Stimulated activated CD8-positive, alpha-beta memory T cell treated with anti-CD3 and anti-CD28 coated beads, Interleukin-4, amount 100 ng/mL, for 4 hours (primary cell): ENCODE measurements around the gene C16orf89.
A peak's percentile ranks its signal among the peaks of the same experiment; 100 is the strongest.
"Not testable (repeated sequence)": the region's sequence is repeated elsewhere in the genome, so short reads cannot be mapped to it uniquely, and the experiment has no call there.

Source experiments
- DNase-seq, 2 donors: peaks; one replicate each; pipeline ENCODE4 v3.0.0-alpha.2; 2020; ENCODE audit warnings: low read depth in 2 of 2, low spot score in 1 of 2

C16orf89 gene

GRCh38 chr16:5062051-5062450, 3.7 kb downstream of the C16orf89 start:
- DNase-seq, result no peak

DNA sequence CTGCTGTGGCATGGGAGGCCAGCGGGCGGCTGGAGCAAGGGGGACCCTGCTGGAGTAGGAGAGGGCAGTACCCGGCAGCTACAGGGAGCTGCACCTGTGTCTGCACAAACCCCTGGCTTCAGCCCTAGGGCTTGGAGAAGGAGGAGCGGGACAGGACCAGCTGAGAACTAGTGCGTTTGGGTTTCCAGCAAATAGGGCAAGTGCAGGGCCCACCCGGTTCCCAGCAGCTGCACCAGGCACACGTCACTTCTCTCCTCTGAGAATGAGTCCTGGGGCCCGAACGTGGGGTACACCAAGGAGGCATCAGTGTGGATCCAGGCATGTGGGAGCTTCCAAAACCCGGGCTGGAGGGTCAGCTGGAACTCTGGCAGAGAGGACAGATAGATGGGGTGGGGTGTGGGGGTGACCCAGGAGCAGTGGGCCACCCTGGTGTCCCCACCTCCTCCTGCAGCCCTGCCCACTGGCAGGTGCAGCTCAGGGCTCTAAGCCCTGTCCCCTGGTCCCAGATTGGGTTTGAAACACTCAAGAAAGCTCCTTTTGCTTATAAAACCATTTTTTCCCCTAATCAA, 5.6 kb downstream of the C16orf89 start:
- no peak for DNase-seq

GRCh38 chr16:5059386-5060072, 6.2 kb downstream of the C16orf89 start:
- no peak for DNase-seq

GRCh38 chr16:5058476-5058875, 7.3 kb downstream of the C16orf89 start:
- no peak for DNase-seq

DNA sequence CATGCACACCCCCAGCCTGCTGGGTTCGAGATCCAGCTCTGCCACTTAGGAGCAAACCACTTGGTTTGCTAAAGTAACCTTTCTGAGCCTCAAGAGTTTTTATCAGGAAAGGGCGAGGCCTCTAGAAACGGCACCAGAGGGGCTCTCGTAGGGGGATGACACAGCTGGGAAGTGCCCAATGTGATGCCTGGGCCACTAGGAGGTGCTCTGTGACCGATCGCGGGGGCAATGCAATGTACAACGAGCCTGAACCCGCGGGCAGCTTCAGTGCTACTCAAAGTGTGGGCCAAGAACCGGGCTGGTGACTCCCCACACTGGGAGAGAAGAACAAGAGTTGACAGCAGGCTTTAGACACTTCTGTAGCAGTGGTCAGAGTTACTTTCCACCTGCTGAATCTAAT, 9.4 kb downstream of the C16orf89 start:
- peak in 1 of 2 donors; percentile 11 for DNase-seq

GRCh38 chr16:5054876-5055865, 10.6 kb downstream of the C16orf89 start:
- no peak for DNase-seq

DNA sequence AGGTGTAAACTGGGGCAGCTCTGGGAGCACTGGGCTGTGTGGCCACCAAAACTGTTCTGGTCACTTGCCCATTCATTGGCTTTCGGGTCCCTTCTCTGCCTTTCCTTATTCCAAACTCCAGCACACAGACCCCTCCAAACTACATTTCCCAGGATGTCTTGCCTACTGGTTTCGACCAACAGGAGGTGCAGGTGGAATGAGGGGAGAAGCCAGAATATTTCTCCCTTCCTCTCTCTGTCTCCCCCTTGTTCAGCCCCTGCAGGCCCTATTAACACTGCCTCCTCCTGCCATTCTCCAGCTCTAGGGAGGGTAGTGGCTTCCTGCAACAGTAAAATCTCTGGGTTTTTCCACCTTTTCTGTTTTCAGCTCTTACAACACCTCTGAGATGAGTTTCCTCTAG, 18.8 kb downstream of the C16orf89 start:
- no peak for DNase-seq

GRCh38 chr16:5045499-5046115, 20.1 kb downstream of the C16orf89 start:
- DNase-seq, result no peak

DNA sequence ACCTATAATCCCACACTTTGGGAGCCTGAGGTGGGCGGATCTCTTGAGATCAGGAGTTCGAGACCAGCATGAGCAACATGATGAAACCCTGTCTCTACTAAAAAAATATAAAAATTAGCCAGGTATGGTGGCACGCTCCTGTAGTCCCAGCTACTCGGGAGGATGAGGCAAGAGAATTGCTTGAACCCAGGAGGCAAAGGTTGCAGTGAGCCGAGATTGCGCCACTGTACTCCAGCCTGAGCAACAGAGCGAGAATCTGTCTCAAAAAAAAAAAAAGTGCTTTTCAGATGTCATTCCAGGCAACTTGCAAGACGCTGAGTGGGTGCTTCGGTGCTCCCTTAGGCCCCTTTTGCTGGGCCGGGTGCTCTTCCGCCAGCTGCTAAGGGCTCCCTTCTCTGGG, 21.2 kb downstream of the C16orf89 start:
- DNase-seq, result not testable (repeated sequence)

GRCh38 chr16:5044011-5044540, 21.7 kb downstream of the C16orf89 start:
- no peak for DNase-seq

DNA sequence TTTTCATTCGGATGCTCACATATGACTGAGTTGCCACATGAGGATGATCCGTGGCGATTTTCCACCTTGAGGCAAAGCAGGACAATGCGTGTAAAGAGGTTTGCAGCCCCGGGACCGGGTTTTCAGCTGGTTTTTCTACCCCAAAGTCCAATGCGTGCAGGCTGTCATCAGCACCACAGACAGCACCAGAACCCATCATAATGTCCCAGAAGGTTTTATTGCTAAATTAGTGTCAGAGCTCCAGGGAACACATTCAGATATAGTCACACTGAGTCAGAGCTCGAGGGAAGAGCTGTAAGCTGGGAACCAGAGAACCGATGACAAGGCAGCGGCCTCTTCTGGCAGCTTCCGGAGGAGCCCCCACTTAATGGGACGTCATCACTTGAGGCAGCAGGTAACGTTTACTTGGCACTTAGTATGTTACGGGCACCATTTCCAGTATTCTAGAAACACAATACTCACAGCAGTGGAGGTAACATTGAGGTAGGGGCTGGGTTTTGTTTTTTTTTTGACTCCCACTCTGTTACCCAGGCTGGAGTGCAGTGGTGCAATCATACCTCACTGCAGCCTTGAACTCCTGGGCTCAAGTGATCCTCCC, 23.1 kb downstream of the C16orf89 start:
- DNase-seq, result no peak

DNA sequence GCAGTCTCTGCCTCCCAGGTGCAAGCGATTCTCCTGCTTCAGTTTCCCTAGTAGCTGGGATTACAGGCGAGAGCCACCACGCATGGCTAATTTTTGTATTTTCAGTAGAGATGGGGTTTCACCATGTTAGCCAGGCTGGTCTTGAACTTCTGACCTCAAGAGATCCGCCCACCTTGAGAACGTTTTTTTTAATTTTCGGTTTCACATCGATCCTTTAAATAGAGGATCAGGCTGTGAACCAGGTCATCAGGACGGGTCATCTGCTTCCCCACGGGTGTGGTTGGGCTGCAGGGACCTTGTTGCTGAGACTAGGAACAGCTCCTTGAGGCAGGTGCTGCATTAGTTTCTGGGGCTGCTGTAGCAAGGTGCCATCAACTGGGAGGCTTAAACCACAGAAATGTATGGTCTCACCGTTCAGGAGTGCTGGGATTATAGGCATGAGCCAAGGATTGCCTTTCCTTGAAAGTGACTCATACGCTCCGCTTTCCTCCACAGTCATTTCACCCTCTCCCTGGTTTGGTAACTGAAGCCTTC, 24.1 kb downstream of the C16orf89 start:
- no peak for DNase-seq

- no peak for DNase-seq
Observed at GRCh38 chr16:5040451-5040850, 25.3 kb downstream of the C16orf89 start.

DNA sequence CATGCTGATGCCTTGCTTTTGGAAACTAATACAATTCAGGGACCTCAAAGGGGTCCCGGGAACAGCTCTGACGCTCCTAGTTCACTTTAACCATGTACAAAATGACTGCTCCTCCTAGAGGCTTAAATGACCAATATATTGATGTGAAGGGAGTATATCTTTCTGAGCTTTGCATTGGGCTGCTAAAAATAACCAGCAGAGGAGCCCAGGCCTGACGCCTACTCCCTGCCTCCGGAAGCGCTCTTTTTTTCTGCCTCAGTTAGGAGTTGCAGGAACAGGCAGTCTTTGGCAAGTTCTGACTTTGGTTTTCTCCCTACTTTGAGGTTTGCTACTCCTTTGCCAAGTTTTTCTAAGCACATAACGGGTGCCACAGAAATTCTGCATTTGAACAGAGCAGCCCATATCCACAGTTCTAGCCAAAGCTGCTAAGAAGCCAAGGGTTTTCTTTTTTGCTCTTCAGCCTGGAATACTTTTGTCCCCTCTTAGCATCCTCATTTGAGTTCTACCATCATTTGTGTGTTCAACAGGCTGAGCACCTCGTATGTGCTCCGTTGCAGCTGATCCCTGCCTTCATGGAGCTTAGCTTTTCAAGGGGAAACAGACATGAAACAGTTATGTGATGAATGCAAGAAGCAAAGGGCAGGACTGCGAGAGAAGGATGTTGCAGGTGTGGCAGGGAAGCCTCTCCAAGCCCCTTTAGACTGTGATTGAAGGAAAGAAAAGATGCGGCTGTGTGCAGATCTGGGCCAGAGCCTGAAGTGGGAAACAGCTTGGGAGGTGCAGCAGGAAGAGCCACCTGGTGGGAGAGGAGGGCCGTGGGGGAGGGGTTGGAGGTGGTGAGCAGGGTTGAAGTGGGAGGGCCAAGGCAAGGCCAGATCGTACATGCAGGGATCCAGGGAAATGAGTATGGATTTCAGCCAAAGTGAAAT, 29.3 kb downstream of the C16orf89 start:
- DNase-seq, result no peak

GRCh38 chr16:5035909-5036227, 29.9 kb downstream of the C16orf89 start:
- DNase-seq, result no peak

DNA sequence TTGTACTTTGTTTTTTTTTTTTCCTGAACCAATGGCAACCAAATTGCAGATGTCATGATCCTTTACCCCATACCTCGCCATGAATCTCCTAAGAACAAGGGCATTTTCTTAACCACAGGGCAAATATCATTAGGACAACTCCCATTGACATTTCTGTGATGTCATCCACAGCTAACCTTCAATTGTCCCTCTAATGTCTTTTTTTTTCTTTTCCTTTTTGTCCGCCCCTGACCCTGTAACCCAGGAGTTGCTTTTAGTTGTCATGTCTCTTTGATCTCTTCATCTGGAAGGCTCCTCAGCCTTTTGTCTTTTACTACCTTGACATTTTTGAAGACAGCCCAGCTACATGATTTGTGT, 31.6 kb downstream of the C16orf89 start:
- DNase-seq, result no peak

DNA sequence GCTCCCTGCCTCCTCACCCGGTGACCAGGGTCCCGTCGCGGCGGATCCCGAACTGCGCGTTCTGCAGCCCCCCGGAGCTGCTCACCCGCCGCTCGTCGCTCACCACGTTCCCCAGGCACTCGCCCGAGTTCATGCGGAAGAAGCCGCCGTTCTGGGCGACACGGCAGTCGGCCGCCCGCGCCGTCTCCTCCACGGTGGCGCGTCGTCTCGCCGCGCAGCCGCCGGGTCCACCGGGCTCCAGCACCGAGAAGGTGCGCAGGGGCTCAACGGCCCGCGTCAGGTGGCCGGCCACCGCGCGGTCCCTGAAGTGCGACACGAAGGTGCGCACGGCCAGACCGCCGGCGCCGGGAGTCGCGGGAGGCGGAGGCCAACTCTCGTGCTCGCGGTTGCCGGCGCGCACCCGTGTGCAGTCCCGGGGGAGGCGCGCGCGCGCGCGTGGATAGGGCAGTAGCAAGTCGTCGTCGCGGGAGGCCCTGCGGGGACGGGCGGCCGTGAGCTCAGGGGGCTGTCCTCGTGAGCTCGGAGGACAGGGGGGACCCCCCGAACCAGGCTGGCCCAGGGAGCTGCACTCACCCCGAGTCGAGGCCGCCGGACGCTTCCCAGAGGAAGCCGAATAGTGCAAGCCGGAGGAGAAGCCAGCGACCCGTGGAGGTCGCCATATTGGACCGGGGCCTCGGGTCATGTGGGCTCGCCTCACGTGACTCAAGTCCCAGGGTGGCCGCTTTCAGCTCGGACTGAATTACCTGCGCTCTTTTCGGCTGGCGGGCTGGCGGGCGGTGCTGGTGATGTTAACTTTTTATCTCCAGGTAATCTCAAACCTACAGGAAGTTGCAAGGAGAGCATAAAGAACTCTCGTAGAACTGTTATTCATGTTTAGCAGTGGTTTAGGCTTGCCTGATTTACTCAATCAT, 32.2 kb downstream of the C16orf89 start, which contains the start of gene NAGPA:
NAGPA (minus strand) TSS at position 680 of the 911 bp plus-strand sequence; CDS start at position 659, 21 bp downstream.
- peak; percentile 62 to 72 for DNase-seq

GRCh38 chr16:5032748-5033167, 33.0 kb downstream of the C16orf89 start:
- no peak for DNase-seq
